HepG2 (cell line): ENCODE results near the gene OR1F1. TPM values are rescaled to one million over a fixed set of nuclear protein-coding genes. Genes with fewer than 3 reads are reported as not detected.

ENCODE experiments used
- ATAD3A ChIP-seq: sonication (generic); formaldehyde crosslinking; IDR thresholded peaks from 2 replicates; pipeline ENCODE4 v1.4.0; 2020; ENCODE audit warnings: missing genetic modification reagents
- EHMT2 ChIP-seq: fragments of 200-600 bp; sonication (generic); IDR thresholded peaks from 2 replicates; pipeline ENCODE4 v1.7.0; 2017; ENCODE audit warnings: antibody characterized with exemption, low read depth, low read length, borderline replicate concordance
- ELF3 ChIP-seq: IDR thresholded peaks from 2 replicates; pipeline ENCODE4 v1.6.1; 2016; ENCODE audit warnings: missing genetic modification reagents, missing compliant biosample characterization
- FOXO1 ChIP-seq: sonication (generic); formaldehyde crosslinking; IDR thresholded peaks from 2 replicates; pipeline ENCODE4 v1.4.0; 2020; ENCODE audit warnings: missing genetic modification reagents
- HHEX ChIP-seq: IDR thresholded peaks from 2 replicates; pipeline ENCODE4 v1.6.1; 2016; ENCODE audit warnings: control low read depth
- HIVEP1 ChIP-seq: sonication (generic); formaldehyde crosslinking; IDR thresholded peaks from 2 replicates; pipeline ENCODE4 v1.4.0; 2020; ENCODE audit warnings: mild to moderate bottlenecking, missing genetic modification reagents
- HNRNPUL1 ChIP-seq: fragments of 200-400 bp; formaldehyde crosslinking; IDR thresholded peaks from 2 replicates; pipeline ENCODE4 v1.6.1; 2017; ENCODE audit warnings: low read depth, mild to moderate bottlenecking, low read length, moderate library complexity
- NFKB2 ChIP-seq: sonication (generic); formaldehyde crosslinking; IDR thresholded peaks from 2 replicates; pipeline ENCODE4 v1.4.0; 2020; ENCODE audit warnings: missing genetic modification reagents, borderline replicate concordance
- NR2F6 ChIP-seq, 2 experiments: IDR thresholded peaks; 2 replicates each; pipeline ENCODE4 v1.6.1; 2016; ENCODE audit warnings: antibody characterized with exemption in 1 of 2, mild to moderate bottlenecking in 1 of 2
- THYN1 ChIP-seq: sonication (generic); formaldehyde crosslinking; IDR thresholded peaks from 2 replicates; pipeline ENCODE4 v1.8.1; 2023; ENCODE audit warnings: low read depth, mild to moderate bottlenecking, moderate library complexity, missing genetic modification reagents, borderline replicate concordance
- ZNF264 ChIP-seq: sonication (generic); formaldehyde crosslinking; IDR thresholded peaks from 2 replicates; pipeline ENCODE4 v1.4.0; 2020; ENCODE audit warnings: missing genetic modification reagents
- ZNF432 ChIP-seq: sonication (generic); formaldehyde crosslinking; IDR thresholded peaks from 2 replicates; pipeline ENCODE4 v1.5.0; 2020; ENCODE audit warnings: missing genetic modification reagents, mild to moderate bottlenecking, borderline replicate concordance
- ZNF572 ChIP-seq: sonication (generic); formaldehyde crosslinking; IDR thresholded peaks from 2 replicates; pipeline ENCODE4 v1.5.1; 2020; ENCODE audit warnings: mild to moderate bottlenecking, missing genetic modification reagents
- ZNF672 ChIP-seq: sonication (generic); formaldehyde crosslinking; IDR thresholded peaks from 2 replicates; pipeline ENCODE4 v1.8.1; 2022; ENCODE audit warnings: missing genetic modification reagents
- ZSCAN21 ChIP-seq: sonication (generic); formaldehyde crosslinking; IDR thresholded peaks from 2 replicates; pipeline ENCODE4 v1.8.0; 2022; ENCODE audit warnings: mild to moderate bottlenecking, missing genetic modification reagents, moderate library complexity, borderline replicate concordance
- polyA plus RNA-seq, 8 experiments: library from polyadenylated mRNA; depleted of rRNA in 3 of 8; stranded (reverse) in 7 of 8; unstranded in 1 of 8; fragments of >200 nt; fragmentation: Illumina TruSeq in 4 of 8; extraction: Trizol in 4 of 8; gene quantifications; 2 replicates each; pipeline versions ENCODE4 v1.2.1 to v1.2.3, GENCODE V29; 2011 to 2016; ENCODE audit warnings: low read depth in 4 of 8, missing spikeins in 1 of 8, mixed read lengths in 1 of 8; ENCODE audit not compliant: insufficient read depth in 1 of 8
- total RNA-seq, 5 experiments: library from RNA; depleted of rRNA; stranded (reverse); fragments of >200 nt; fragmentation: Illumina TruSeq; extraction: Trizol; gene quantifications; 2 replicates each; pipeline ENCODE4 v1.2.3, GENCODE V29; 2016; ENCODE audit warnings: low read depth in 1 of 5
- TF ChIP-seq, protein P1 (sequence below): sonication (generic); formaldehyde crosslinking; IDR thresholded peaks from 2 replicates; pipeline ENCODE4 v1.5.0; 2020; ENCODE audit warnings: mild to moderate bottlenecking, missing genetic modification reagents
- TF ChIP-seq, protein P2 (sequence below): sonication (generic); formaldehyde crosslinking; IDR thresholded peaks from 2 replicates; pipeline ENCODE4 v1.5.1; 2020; ENCODE audit warnings: mild to moderate bottlenecking, moderate library complexity, missing genetic modification reagents
- TF ChIP-seq, protein P3 (sequence below): sonication (generic); formaldehyde crosslinking; IDR thresholded peaks from 2 replicates; pipeline ENCODE4 v1.5.0; 2020; ENCODE audit warnings: mild to moderate bottlenecking, missing genetic modification reagents, borderline replicate concordance

Gene OR1F1
- total and polyA plus RNA-seq, 2 of the 13 experiments (the other 11 are each of a cell fraction or from before 2014, with no cell fraction given) = 0.90 TPM; not detected in 1

DNA sequence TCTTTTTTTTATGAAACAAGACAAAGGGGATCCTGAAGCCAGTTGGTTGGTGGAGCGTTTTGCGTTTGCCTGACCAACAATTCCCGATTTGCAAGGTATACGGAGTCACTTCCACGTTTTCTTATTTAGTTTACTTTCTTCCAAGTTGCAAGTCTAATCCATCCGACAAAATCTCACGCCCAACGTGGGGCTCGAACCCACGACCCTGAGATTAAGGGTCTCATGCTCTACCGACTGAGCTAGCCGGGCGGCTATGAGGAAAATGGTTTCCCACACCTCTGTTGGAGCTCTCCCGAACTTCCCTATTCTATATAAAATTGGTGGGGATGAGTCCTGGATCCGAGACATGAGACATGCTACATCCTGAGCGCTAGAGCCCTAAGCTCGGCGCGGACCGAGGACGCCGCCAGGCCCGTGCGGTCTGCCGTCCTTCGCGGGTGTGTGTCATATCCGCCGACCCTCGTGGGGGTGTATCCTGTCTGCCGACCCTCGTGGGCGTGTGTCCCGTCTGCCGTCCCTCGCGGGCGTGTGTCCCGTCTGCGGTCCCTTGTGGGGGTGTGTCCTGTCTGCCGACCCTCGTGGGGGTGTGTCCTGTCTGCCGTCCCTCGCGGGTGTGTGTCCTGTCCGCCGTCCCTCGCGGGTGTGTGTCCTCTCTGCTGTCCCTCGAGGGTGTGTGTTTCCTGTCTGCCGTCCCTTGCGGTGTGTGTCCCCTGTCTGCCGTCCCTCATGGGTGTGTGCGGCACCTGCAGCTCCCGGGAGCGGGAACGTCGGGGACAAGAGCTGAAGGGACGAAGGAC lies 30.6 kb upstream of the OR1F1 start (continued):
- TF ChIP-seq ZNF572 (CRISPR knock-in tag) (no peak), NFKB2 (CRISPR knock-in tag) (peak; percentile 21; the same call in 1 of the 2 replicates), HHEX (CRISPR knock-in tag) (no peak), THYN1 (no peak), HIVEP1 (CRISPR knock-in tag) (no peak), ZNF672 (CRISPR knock-in tag) (no peak), HNRNPUL1 (no peak), ZNF432 (no peak), ZNF264 (CRISPR knock-in tag) (no peak), ZSCAN21 (0 out of 2 replicates have a peak, but pooled peaks have one; percentile 69), EHMT2 (no peak), NR2F6 (IDR thresholded peaks at IDR 0.05) (0 out of 2 replicates have a peak, but pooled peaks have one; percentile 31), NR2F6 (CRISPR knock-in tag; IDR thresholded peaks at IDR 0.05) (no peak), ATAD3A (CRISPR knock-in tag) (no peak), ELF3 (peak; percentile 71; the same call in 1 of the 2 replicates), FOXO1 (CRISPR knock-in tag) (no peak)
- TF ChIP-seq, protein P1, sequence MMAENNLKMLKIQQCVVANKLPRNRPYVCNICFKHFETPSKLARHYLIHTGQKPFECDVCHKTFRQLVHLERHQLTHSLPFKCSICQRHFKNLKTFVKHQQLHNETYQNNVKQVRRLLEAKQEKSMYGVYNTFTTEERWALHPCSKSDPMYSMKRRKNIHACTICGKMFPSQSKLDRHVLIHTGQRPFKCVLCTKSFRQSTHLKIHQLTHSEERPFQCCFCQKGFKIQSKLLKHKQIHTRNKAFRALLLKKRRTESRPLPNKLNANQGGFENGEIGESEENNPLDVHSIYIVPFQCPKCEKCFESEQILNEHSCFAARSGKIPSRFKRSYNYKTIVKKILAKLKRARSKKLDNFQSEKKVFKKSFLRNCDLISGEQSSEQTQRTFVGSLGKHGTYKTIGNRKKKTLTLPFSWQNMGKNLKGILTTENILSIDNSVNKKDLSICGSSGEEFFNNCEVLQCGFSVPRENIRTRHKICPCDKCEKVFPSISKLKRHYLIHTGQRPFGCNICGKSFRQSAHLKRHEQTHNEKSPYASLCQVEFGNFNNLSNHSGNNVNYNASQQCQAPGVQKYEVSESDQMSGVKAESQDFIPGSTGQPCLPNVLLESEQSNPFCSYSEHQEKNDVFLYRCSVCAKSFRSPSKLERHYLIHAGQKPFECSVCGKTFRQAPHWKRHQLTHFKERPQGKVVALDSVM (CRISPR knock-in tag) = no peak
- TF ChIP-seq, protein P2, sequence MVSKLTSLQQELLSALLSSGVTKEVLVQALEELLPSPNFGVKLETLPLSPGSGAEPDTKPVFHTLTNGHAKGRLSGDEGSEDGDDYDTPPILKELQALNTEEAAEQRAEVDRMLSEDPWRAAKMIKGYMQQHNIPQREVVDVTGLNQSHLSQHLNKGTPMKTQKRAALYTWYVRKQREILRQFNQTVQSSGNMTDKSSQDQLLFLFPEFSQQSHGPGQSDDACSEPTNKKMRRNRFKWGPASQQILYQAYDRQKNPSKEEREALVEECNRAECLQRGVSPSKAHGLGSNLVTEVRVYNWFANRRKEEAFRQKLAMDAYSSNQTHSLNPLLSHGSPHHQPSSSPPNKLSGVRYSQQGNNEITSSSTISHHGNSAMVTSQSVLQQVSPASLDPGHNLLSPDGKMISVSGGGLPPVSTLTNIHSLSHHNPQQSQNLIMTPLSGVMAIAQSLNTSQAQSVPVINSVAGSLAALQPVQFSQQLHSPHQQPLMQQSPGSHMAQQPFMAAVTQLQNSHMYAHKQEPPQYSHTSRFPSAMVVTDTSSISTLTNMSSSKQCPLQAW = peak; percentile 50; the same call in 1 of the 2 replicates
- TF ChIP-seq, protein P3, sequence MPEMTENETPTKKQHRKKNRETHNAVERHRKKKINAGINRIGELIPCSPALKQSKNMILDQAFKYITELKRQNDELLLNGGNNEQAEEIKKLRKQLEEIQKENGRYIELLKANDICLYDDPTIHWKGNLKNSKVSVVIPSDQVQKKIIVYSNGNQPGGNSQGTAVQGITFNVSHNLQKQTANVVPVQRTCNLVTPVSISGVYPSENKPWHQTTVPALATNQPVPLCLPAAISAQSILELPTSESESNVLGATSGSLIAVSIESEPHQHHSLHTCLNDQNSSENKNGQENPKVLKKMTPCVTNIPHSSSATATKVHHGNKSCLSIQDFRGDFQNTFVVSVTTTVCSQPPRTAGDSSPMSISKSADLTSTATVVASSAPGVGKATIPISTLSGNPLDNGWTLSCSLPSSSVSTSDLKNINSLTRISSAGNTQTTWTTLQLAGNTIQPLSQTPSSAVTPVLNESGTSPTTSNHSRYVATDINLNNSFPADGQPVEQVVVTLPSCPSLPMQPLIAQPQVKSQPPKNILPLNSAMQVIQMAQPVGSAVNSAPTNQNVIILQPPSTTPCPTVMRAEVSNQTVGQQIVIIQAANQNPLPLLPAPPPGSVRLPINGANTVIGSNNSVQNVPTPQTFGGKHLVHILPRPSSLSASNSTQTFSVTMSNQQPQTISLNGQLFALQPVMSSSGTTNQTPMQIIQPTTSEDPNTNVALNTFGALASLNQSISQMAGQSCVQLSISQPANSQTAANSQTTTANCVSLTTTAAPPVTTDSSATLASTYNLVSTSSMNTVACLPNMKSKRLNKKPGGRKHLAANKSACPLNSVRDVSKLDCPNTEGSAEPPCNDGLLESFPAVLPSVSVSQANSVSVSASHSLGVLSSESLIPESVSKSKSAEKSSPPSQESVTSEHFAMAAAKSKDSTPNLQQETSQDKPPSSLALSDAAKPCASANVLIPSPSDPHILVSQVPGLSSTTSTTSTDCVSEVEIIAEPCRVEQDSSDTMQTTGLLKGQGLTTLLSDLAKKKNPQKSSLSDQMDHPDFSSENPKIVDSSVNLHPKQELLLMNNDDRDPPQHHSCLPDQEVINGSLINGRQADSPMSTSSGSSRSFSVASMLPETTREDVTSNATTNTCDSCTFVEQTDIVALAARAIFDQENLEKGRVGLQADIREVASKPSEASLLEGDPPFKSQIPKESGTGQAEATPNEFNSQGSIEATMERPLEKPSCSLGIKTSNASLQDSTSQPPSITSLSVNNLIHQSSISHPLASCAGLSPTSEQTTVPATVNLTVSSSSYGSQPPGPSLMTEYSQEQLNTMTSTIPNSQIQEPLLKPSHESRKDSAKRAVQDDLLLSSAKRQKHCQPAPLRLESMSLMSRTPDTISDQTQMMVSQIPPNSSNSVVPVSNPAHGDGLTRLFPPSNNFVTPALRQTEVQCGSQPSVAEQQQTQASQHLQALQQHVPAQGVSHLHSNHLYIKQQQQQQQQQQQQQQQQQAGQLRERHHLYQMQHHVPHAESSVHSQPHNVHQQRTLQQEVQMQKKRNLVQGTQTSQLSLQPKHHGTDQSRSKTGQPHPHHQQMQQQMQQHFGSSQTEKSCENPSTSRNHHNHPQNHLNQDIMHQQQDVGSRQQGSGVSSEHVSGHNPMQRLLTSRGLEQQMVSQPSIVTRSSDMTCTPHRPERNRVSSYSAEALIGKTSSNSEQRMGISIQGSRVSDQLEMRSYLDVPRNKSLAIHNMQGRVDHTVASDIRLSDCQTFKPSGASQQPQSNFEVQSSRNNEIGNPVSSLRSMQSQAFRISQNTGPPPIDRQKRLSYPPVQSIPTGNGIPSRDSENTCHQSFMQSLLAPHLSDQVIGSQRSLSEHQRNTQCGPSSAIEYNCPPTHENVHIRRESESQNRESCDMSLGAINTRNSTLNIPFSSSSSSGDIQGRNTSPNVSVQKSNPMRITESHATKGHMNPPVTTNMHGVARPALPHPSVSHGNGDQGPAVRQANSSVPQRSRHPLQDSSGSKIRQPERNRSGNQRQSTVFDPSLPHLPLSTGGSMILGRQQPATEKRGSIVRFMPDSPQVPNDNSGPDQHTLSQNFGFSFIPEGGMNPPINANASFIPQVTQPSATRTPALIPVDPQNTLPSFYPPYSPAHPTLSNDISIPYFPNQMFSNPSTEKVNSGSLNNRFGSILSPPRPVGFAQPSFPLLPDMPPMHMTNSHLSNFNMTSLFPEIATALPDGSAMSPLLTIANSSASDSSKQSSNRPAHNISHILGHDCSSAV = no peak
